SK-N-SH (cell line): ENCODE results near the gene ADK. TPM values are rescaled to one million over a fixed set of nuclear protein-coding genes. Genes with fewer than 3 reads are reported as not detected.

ENCODE experiments used
- CTCF ChIA-PET: fragments of 300-600, 350-600 bp; formaldehyde crosslinking; extraction: SDS; loops from one replicate; lab custom pipeline; 2021; lab: Yijun Ruan, JAX
- POLR2A ChIA-PET: fragments of 350-600 bp; sonication (Branson Sonifier 250); formaldehyde crosslinking; extraction: SDS; loops from one replicate; lab custom pipeline; 2020; ENCODE audit warnings: antibody characterized with exemption, inconsistent platforms; lab: Yijun Ruan, JAX
- DNase-seq: peaks from one replicate; pipeline ENCODE4 v3.0.0; 2012
- H2AFZ ChIP-seq: fragments of 200-600 bp; sonication (generic); 2 replicates; pipeline ENCODE4 v1.8.1; 2016; ENCODE audit warnings: antibody characterized with exemption, mild to moderate bottlenecking, low read depth
- H3F3A ChIP-seq: fragments of 200-600 bp; sonication (generic); replicated peaks from 2 replicates; pipeline ENCODE3; 2016; ENCODE audit warnings: antibody characterized with exemption, mild to moderate bottlenecking; ENCODE audit not compliant: insufficient read depth
- H3K27ac ChIP-seq, 2 experiments: fragments of 200-500 bp in 1 of 2; fragments of 200-600 bp in 1 of 2; sonication (Bioruptor generic) in 1 of 2; sonication (generic), shearing (Covaris generic) in 1 of 2; 2 replicates each; pipeline versions ENCODE4 v1.5.1 to v1.6.1; 2014 to 2016; ENCODE audit warnings: low read depth in 2 of 2, inconsistent platforms in 1 of 2, low read length in 1 of 2, mild to moderate bottlenecking in 1 of 2, mixed read lengths in 1 of 2
- H3K27me3 ChIP-seq: fragments of 200-600 bp; sonication (generic), shearing (Covaris generic); 2 replicates; pipeline ENCODE4 v1.6.1; 2016; ENCODE audit warnings: mixed run types; ENCODE audit not compliant: insufficient read depth
- H3K36me3 ChIP-seq, 2 experiments: fragments of 200-500 bp in 1 of 2; fragments of 200-600 bp in 1 of 2; sonication (Bioruptor generic) in 1 of 2; sonication (generic) in 1 of 2; replicated peaks in 1 of 2; 2 replicates each; pipeline versions ENCODE3 to v1.5.1; 2014 to 2016; ENCODE audit warnings: low read length in 1 of 2, mild to moderate bottlenecking in 1 of 2; ENCODE audit not compliant: insufficient read depth in 2 of 2, control insufficient read depth in 1 of 2
- H3K4me1 ChIP-seq, 2 experiments: fragments of 200-500 bp in 1 of 2; fragments of 200-600 bp in 1 of 2; sonication (Bioruptor generic) in 1 of 2; sonication (generic), shearing (Covaris generic) in 1 of 2; 2 replicates each; pipeline versions ENCODE4 v1.5.1 to v1.6.1; 2014 to 2016; ENCODE audit warnings: low read depth in 1 of 2, low read length in 1 of 2, mixed run types in 1 of 2; ENCODE audit not compliant: insufficient read depth in 2 of 2, control insufficient read depth in 1 of 2
- H3K4me2 ChIP-seq: fragments of 200-600 bp; sonication (generic), shearing (Covaris generic); 2 replicates; pipeline ENCODE4 v1.6.1; 2017; ENCODE audit warnings: mixed run types
- H3K4me3 ChIP-seq, 2 experiments: fragments of 200-500 bp in 1 of 2; fragments of 200-600 bp in 1 of 2; sonication (Bioruptor generic) in 1 of 2; sonication (generic), shearing (Covaris generic) in 1 of 2; 2 replicates each; pipeline versions ENCODE4 v1.5.1 to v1.8.1; 2014 to 2016; ENCODE audit warnings: low read depth in 2 of 2, inconsistent platforms in 1 of 2, low read length in 1 of 2, mild to moderate bottlenecking in 1 of 2, mixed read lengths in 1 of 2, moderate library complexity in 1 of 2
- H3K79me2 ChIP-seq: fragments of 200-600 bp; sonication (generic); 2 replicates; pipeline ENCODE4 v1.8.1; 2017; ENCODE audit warnings: mild to moderate bottlenecking; ENCODE audit not compliant: insufficient read depth
- H3K9ac ChIP-seq: fragments of 200-600 bp; sonication (generic); 2 replicates; pipeline ENCODE4 v1.6.1; 2017; ENCODE audit warnings: mixed run types
- H3K9me2 ChIP-seq: fragments of 200-600 bp; sonication (generic); 2 replicates; pipeline ENCODE4 v1.6.1; 2017; ENCODE audit warnings: mixed run types
- H3K9me3 ChIP-seq: fragments of 200-600 bp; sonication (generic); 2 replicates; pipeline ENCODE4 v1.6.1; 2017; ENCODE audit warnings: mixed run types, mild to moderate bottlenecking, moderate library complexity
- H4K20me1 ChIP-seq: fragments of 200-600 bp; sonication (generic); 2 replicates; pipeline ENCODE4 v1.6.1; 2017; ENCODE audit warnings: mild to moderate bottlenecking, mixed run types; ENCODE audit not compliant: insufficient read depth
- CHD2 ChIP-seq: fragments of 150-350 bp; IDR thresholded peaks from 2 replicates; pipeline ENCODE4 v1.6.1; 2018; ENCODE audit warnings: low read length; ENCODE audit not compliant: partially characterized antibody
- EP300 ChIP-seq, 2 experiments: IDR thresholded peaks; 2 replicates each; pipeline versions ENCODE4 v1.4.0 to v1.6.1; 2012; ENCODE audit warnings: borderline replicate concordance in 1 of 2, low read depth in 1 of 2, low read length in 1 of 2
- FOSL2 ChIP-seq: IDR thresholded peaks from 2 replicates; pipeline ENCODE4 v1.4.0; 2012; ENCODE audit warnings: low read depth, mild to moderate bottlenecking, moderate library complexity, borderline replicate concordance
- FOXJ3 ChIP-seq: sonication (generic); formaldehyde crosslinking; IDR thresholded peaks from 2 replicates; pipeline ENCODE4 v1.5.1; 2020; ENCODE audit warnings: mild to moderate bottlenecking, missing genetic modification reagents
- FOXM1 ChIP-seq: IDR thresholded peaks from 2 replicates; pipeline ENCODE4 v1.4.0; 2012; ENCODE audit warnings: low read depth, mild to moderate bottlenecking
- IRF3 ChIP-seq: fragments of 150-350 bp; IDR thresholded peaks from 2 replicates; pipeline ENCODE4 v1.6.1; 2016; ENCODE audit warnings: mild to moderate bottlenecking, low read depth, low read length
- MAX ChIP-seq: IDR thresholded peaks from 2 replicates; pipeline ENCODE4 v1.4.0; 2012; ENCODE audit warnings: low read depth
- MEF2A ChIP-seq: IDR thresholded peaks from 2 replicates; pipeline ENCODE4 v1.4.0; 2012; ENCODE audit warnings: low read depth, borderline replicate concordance
- MXI1 ChIP-seq: IDR thresholded peaks from 2 replicates; pipeline ENCODE4 v1.6.1; 2012; ENCODE audit warnings: mild to moderate bottlenecking, low read depth, low read length, improper control_type of control experiment
- NFIC ChIP-seq: IDR thresholded peaks from 2 replicates; pipeline ENCODE4 v1.4.0; 2012; ENCODE audit warnings: borderline replicate concordance
- PBX3 ChIP-seq: IDR thresholded peaks from 2 replicates; pipeline ENCODE4; 2012
- RCOR1 ChIP-seq: fragments of 150-350 bp; IDR thresholded peaks from 2 replicates; pipeline ENCODE4 v1.6.1; 2017; ENCODE audit warnings: antibody characterized with exemption, low read length
- RFX5 ChIP-seq: IDR thresholded peaks from 2 replicates; pipeline ENCODE4 v1.6.1; 2012; ENCODE audit warnings: mild to moderate bottlenecking, improper control_type of control experiment, low read length
- RXRA ChIP-seq: IDR thresholded peaks from 2 replicates; pipeline ENCODE4 v1.4.0; 2012; ENCODE audit warnings: low read depth, mild to moderate bottlenecking, borderline replicate concordance
- SMC3 ChIP-seq: IDR thresholded peaks from 2 replicates; pipeline ENCODE4 v1.6.1; 2012; ENCODE audit warnings: low read depth, low read length, improper control_type of control experiment
- TCF12 ChIP-seq: IDR thresholded peaks from 2 replicates; pipeline ENCODE4 v1.4.0; 2012
- TEAD4 ChIP-seq: IDR thresholded peaks from 2 replicates; pipeline ENCODE4 v1.4.0; 2012; ENCODE audit warnings: mild to moderate bottlenecking, borderline replicate concordance; ENCODE audit not compliant: insufficient read depth
- USF1 ChIP-seq: IDR thresholded peaks from 2 replicates; pipeline ENCODE4 v1.4.0; 2012; ENCODE audit warnings: low read depth, borderline replicate concordance
- WGBS: methylation state at CpG from one replicate; pipeline ENCODE4 v1.1.6; 2017; ENCODE audit warnings: low lambda C conversion rate; 5-methylcytosine and 5-hydroxymethylcytosine counted together
- polyA plus RNA-seq, 3 experiments: library from polyadenylated mRNA; depleted of rRNA; stranded (reverse); fragments of >200 nt; gene quantifications; 2 replicates each; pipeline ENCODE4 v1.2.3, GENCODE V29; 2012

The ADK gene
- polyA plus RNA-seq, 1 of the 3 experiments (the other 2 are of a cell fraction), result 25.1 TPM

GRCh38 chr10:74652664-74653063, 501.6 kb downstream of the ADK start:
- DNase-seq, result no peak
- Histone ChIP-seq H3K9me2 (no peaks in the 10 kb centered on the region), H3K79me2 (no peaks in the 10 kb centered on the region), H3K27me3 (no peaks in the 10 kb centered on the region), H3K4me1 (no peaks in the 10 kb centered on the region), H2AFZ (no peak overlapping the region), H3K36me3 (no peaks in the 10 kb centered on the region), H3K9ac (no peak overlapping the region), H3K4me3 (no peak overlapping the region), H4K20me1 (no peaks in the 10 kb centered on the region), H3K9me3 (no peaks in the 10 kb centered on the region), H3K27ac (no peak overlapping the region), H3F3A (peaks cover 3% of the 10 kb centered on the region), H3K4me2 (no peak overlapping the region)
- CTCF ChIA-PET, result interaction anchor here (1.3 kb wide), 1 partner anchor 27 kb away, joined by 3 read pairs; no protein-coding TSS in a partner anchor
- POLR2A ChIA-PET, result no interaction called here
- 93% methylated on average over 7 of the region's 7 CpGs for WGBS
- TF ChIP-seq USF1 (no peak), EP300 (IDR thresholded peaks at IDR 0.05; ENCODE audit: borderline replicate concordance in 1 of 2, low read depth in 1 of 2, low read length in 1 of 2) (no peak), MXI1 (no peak), MEF2A (no peak), SMC3 (no peak), TCF12 (no peak), FOXM1 (no peak), FOXJ3 (CRISPR knock-in tag) (no peak), CHD2 (no peak), PBX3 (no peak), RCOR1 (no peak), RFX5 (no peak), MAX (no peak), FOSL2 (no peak), NFIC (no peak), RXRA (no peak), TEAD4 (no peak), IRF3 (no peak)
